Prostate gland (tissue), 2 donors: ENCODE data around the gene CSE1L. TPM values are rescaled to one million over a fixed set of nuclear protein-coding genes. Genes with fewer than 3 reads are reported as not detected.

ENCODE experiments used
- DNase-seq: peaks from one replicate; pipeline ENCODE4 v3.0.0-alpha.2; 2019; ENCODE audit warnings: low spot score
- H3K27ac ChIP-seq, 2 donors: fragments of 200-600 bp; sonication (generic); 2 replicates each; pipeline ENCODE4 v1.5.1; 2017 to 2019
- H3K27me3 ChIP-seq: fragments of 200-600 bp; sonication (generic); replicated peaks from 2 replicates; pipeline ENCODE4 v1.5.1; 2019; ENCODE audit not compliant: insufficient read depth
- H3K36me3 ChIP-seq, 2 donors: fragments of 200-600 bp; sonication (generic); 1 replicate in 1 of 2; 2 replicates in 1 of 2; pipeline versions ENCODE4 v1.5.1 to v1.8.1; 2017 to 2019
- H3K4me1 ChIP-seq: fragments of 200-600 bp; sonication (generic); replicated peaks from 2 replicates; pipeline ENCODE4 v1.5.1; 2019
- H3K4me3 ChIP-seq, 2 donors: fragments of 200-600 bp; sonication (generic); 2 replicates each; pipeline ENCODE4 v1.5.1; 2017 to 2019
- H3K9me3 ChIP-seq: fragments of 200-600 bp; sonication (generic); 2 replicates; pipeline ENCODE4 v1.5.1; 2017
- CTCF ChIP-seq, 4 experiments: fragments of 200-600 bp in 2 of 4; fragments of 450-650 bp in 2 of 4; sonication (generic) in 2 of 4; IDR thresholded peaks; 1 replicate in 3 of 4; 2 replicates in 1 of 4; pipeline ENCODE4 v1.5.1; 2016 to 2019; ENCODE audit warnings: antibody characterized with exemption in 4 of 4, mild to moderate bottlenecking in 2 of 4, moderate library complexity in 2 of 4
- POLR2A ChIP-seq: fragments of 450-650 bp; IDR thresholded peaks from one replicate; pipeline ENCODE4 v1.6.1; 2016; ENCODE audit warnings: antibody characterized with exemption, mild to moderate bottlenecking
- POLR2AphosphoS5 ChIP-seq: sonication (generic); formaldehyde crosslinking; IDR thresholded peaks from one replicate; pipeline ENCODE4 v1.6.1; 2017; ENCODE audit warnings: antibody characterized with exemption
- WGBS: methylation state at CpG from one replicate; pipeline ENCODE4 v1.1.5; 2018; 5-methylcytosine and 5-hydroxymethylcytosine counted together
- intact Hi-C: fragments of 100-400 bp; cut with DNase I; formaldehyde crosslinking; loops from one replicate; pipeline ENCODE4 v1.14.2; 2022
- total RNA-seq, 2 donors: library from RNA; depleted of rRNA; stranded (reverse); fragments of >200 nt; gene quantifications; one replicate each; pipeline ENCODE4 v1.1.0, GENCODE V29; 2016

CSE1L gene
- total RNA-seq, 2 donors from 2014 or later = 38.8 to 64.0 TPM

- no peaks in the 10 kb centered on the region for H3K4me1 ChIP-seq
- DNase-seq = no peak
- 78% methylated on average over 6 of the region's 6 CpGs for WGBS
- no peaks in the 10 kb centered on the region for H3K27me3 ChIP-seq
- TF ChIP-seq POLR2AphosphoS5 = no peak
- no peak for TF ChIP-seq POLR2A
- no peak for TF ChIP-seq CTCF (IDR thresholded peaks at IDR 0.05)
- no peaks in the 10 kb centered on the region for H3K9me3 ChIP-seq
- intact Hi-C loops = no loop called here
- peaks cover 0 to 4% of the 10 kb centered on the region in 2 donors for H3K36me3 ChIP-seq
- no peak overlapping the region for H3K4me3 ChIP-seq
- no peak overlapping the region for H3K27ac ChIP-seq
Observed at GRCh38 chr20:49030954-49031619, 15.0 kb upstream of the CSE1L start.

- DNase-seq = no peak
- no peak for TF ChIP-seq CTCF (IDR thresholded peaks at IDR 0.05)
- Histone ChIP-seq H3K4me3 (no peak overlapping the region), H3K9me3 (no peaks in the 10 kb centered on the region), H3K4me1 (no peaks in the 10 kb centered on the region), H3K27ac (no peak overlapping the region), H3K36me3 (peaks cover 0 to 4% of the 10 kb centered on the region in 2 donors), H3K27me3 (no peaks in the 10 kb centered on the region)
- intact Hi-C loops = no loop called here
- 93% methylated on average over 8 of the region's 8 CpGs for WGBS
Observed at GRCh38 chr20:49032455-49032854, 13.7 kb upstream of the CSE1L start.

GRCh38 chr20:49034070-49034732 lies 11.9 kb upstream of the CSE1L start:
- Histone ChIP-seq H3K9me3 (no peaks in the 10 kb centered on the region), H3K36me3 (no peaks in the 10 kb centered on the region), H3K4me3 (no peak overlapping the region), H3K4me1 (no peaks in the 10 kb centered on the region), H3K27ac (no peak overlapping the region), H3K27me3 (no peaks in the 10 kb centered on the region)
- no peak for DNase-seq
- 87% methylated on average over 7 of the region's 7 CpGs for WGBS
- intact Hi-C loops = no loop called here
- TF ChIP-seq POLR2AphosphoS5 (no peak), POLR2A (no peak), CTCF (IDR thresholded peaks at IDR 0.05) (no peak)

GRCh38 chr20:49037962-49038387 lies 8.1 kb upstream of the CSE1L start:
- no peak overlapping the region for H3K27ac ChIP-seq
- no peaks in the 10 kb centered on the region for H3K36me3 ChIP-seq
- H3K27me3 ChIP-seq = no peaks in the 10 kb centered on the region
- no peaks in the 10 kb centered on the region for H3K4me1 ChIP-seq
- WGBS = 77% methylated on average over 3 of the region's 3 CpGs
- no peak for TF ChIP-seq POLR2A
- no peak for TF ChIP-seq POLR2AphosphoS5
- no peak for TF ChIP-seq CTCF (IDR thresholded peaks at IDR 0.05)
- H3K4me3 ChIP-seq = no peak overlapping the region
- H3K9me3 ChIP-seq = no peaks in the 10 kb centered on the region
- intact Hi-C loops = no loop called here
- no peak for DNase-seq

GRCh38 chr20:49039854-49040253 lies 6.3 kb upstream of the CSE1L start:
- Histone ChIP-seq H3K9me3 (no peaks in the 10 kb centered on the region), H3K4me1 (no peaks in the 10 kb centered on the region), H3K27me3 (no peaks in the 10 kb centered on the region), H3K4me3 (no peak overlapping the region), H3K36me3 (no peaks in the 10 kb centered on the region), H3K27ac (no peak overlapping the region)
- DNase-seq = no peak
- 88% methylated on average over 5 of the region's 5 CpGs for WGBS
- TF ChIP-seq POLR2A (no peak), POLR2AphosphoS5 (no peak), CTCF (IDR thresholded peaks at IDR 0.05) (no peak)
- intact Hi-C loops = no loop called here
